ENCODE results near the gene ZEB2. TPM values are rescaled to one million over a fixed set of nuclear protein-coding genes. Genes with fewer than 3 reads are reported as not detected.

The ZEB2 gene
- total RNA-seq, 2 experiments from 2014 or later = 9.0 to 10.5 TPM

DNA sequence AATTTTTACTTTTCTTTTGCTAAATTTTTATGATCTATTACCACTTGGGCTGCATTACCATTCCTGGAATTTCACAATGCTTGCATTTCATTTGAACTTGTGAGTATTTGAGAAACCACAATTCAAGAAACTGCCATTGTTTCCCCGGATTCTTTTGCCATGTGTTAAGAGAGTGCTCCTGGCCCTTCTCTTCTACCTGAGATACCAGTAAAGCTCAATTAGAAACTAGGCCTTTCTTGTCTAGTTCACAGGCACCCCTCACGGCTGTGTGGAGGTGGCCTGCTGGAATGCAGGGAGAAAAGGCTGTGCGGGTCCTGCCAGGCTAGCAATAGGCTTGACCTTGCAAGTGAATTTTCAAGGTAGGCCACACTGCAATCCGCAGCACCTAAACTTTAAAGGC lies 40.8 kb downstream of the ZEB2 start:
- Mint-ChIP-seq H3K4me1 (peaks cover 6% of the 10 kb centered on the region), H3K36me3 (no peaks in the 10 kb centered on the region), H3K4me3 (no peak overlapping the region), H3K9me3 (no peaks in the 10 kb centered on the region), H3K27me3 (no peaks in the 10 kb centered on the region), H3K27ac (no peak overlapping the region)
- no peak for DNase-seq

DNA sequence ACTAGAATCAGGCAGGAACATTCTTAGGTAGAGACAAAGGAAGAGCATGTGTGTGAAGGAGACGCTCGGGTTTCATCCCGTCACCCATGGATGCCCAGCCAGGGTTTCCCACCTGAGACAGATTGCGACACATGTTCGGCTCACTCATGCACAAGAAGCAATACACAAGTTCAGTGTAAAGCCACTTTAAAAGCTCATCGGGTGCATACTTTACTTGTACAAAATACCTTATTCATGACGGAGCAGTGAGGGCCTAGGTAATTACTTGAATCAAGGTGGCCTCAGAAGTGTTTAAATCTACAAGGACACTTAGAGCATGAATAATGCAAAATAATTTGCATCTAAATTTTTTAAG lies 42.0 kb downstream of the ZEB2 start:
- Mint-ChIP-seq H3K4me1 (peaks cover 6% of the 10 kb centered on the region), H3K9me3 (no peaks in the 10 kb centered on the region), H3K36me3 (no peaks in the 10 kb centered on the region), H3K4me3 (no peak overlapping the region), H3K27ac (no peak overlapping the region), H3K27me3 (no peaks in the 10 kb centered on the region)
- DNase-seq = no peak

DNA sequence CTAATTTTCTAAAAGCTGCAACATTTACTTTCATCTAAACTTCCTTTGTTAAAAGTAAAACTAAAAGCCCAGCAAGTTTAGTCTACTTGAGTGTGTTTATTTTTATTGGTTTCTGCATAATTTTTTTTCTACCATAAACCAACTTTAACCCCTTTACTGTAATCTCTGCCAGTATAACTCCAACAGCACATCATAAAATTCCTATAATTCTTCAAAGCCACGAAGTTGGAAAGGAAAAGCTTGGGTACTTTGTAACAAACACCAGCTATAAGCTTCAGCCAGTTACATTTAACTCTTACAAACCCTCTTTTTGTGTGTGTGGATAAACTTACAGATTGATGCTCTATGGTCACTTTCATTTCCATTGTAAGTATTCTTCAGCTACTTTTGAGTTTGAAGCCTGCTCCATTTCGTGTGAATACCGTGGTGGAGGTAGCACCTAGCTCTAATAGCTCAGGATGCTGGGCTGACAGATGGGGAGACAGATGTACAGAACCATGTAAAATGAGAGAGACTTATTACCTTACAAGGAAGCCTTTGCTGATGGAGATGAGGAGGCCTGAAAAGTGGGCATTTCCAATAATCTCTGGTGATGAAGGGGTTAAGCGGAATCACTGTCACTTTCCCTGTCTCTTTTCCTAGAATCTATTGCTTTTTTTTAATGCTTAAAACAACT lies 42.5 kb downstream of the ZEB2 start:
- H3K36me3 Mint-ChIP-seq = no peaks in the 10 kb centered on the region
- H3K4me1 Mint-ChIP-seq = peaks cover 6% of the 10 kb centered on the region
- no peaks in the 10 kb centered on the region for H3K27me3 Mint-ChIP-seq
- no peak for DNase-seq
- H3K4me3 Mint-ChIP-seq = no peak overlapping the region
- H3K9me3 Mint-ChIP-seq = no peaks in the 10 kb centered on the region
- H3K27ac Mint-ChIP-seq = no peak overlapping the region

DNA sequence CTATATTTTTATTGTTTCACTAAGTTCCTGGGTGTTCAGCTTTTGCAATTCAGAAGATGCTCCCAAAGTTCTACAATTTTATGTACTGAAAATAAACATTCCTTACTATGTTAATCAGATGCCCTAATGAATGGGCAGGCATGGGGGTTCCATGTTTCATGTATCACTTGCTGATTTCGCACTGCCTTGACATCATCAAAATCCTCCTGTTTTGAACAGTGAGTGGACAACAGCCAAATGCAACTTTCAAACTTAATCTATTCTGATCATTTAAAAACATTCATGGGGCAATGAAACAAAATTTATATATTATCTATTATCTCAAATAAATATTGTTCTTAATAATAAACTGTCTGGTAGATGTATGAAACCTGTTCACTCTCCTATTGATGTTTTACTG lies 43.2 kb downstream of the ZEB2 start:
- Mint-ChIP-seq H3K9me3 (no peaks in the 10 kb centered on the region), H3K36me3 (no peaks in the 10 kb centered on the region), H3K27ac (no peak overlapping the region), H3K27me3 (no peaks in the 10 kb centered on the region), H3K4me1 (peaks cover 9% of the 10 kb centered on the region), H3K4me3 (no peak overlapping the region)
- no peak for DNase-seq

DNA sequence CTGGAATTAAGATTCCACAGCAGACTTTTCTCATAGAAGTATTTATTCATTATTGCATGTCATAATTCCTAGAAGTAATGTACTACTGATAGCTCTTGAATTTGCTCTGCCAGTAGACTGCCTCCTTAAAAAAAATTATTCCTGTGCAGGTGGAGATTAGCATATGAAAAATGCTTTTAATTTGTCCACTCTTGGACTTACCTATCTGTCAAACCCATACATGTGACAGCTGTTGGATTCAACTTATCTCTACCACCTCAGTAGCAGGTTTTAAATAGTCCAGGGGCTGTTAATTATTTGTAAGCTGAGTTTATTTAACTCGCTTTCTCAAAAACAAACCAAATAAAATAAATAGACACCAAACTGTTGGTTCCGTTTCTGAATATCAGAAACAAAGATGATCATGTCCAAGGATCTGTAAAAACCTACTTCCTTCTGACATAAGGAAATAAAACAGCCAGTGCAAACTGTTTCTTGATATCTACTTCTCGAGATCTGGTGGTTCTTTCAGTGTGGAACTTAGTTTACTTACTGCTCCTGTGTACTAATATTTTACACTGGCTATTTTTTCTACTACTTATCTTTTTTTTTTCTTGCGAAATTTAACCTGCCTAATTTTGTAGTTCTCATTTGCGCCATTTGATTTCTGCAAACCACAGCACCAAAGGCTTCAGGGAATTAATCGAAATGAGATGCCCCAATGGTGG lies 44.2 kb downstream of the ZEB2 start:
- Mint-ChIP-seq H3K36me3 (no peaks in the 10 kb centered on the region), H3K4me1 (peaks cover 19% of the 10 kb centered on the region), H3K9me3 (no peaks in the 10 kb centered on the region), H3K27me3 (no peaks in the 10 kb centered on the region), H3K27ac (no peak overlapping the region), H3K4me3 (no peak overlapping the region)
- no peak for DNase-seq

DNA sequence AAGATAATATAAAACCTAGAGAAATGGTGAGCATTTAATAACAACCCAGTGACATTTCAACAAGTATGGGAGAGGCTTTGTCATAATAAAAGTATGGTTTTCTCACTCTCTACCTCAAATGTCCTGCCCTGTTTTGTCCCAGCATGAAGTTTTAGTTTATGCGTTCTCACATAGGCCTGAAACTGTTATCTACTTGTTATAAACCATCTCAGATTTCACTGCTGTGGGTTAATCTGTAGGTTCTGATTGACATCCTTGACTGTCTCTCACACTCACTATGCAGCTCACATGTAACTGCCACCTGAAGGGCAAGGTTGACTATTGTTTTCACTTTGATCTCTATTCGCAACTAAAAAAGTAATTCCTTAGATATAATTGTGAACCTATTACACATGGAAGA lies 44.9 kb downstream of the ZEB2 start:
- no peaks in the 10 kb centered on the region for H3K36me3 Mint-ChIP-seq
- no peak for DNase-seq
- no peak overlapping the region for H3K27ac Mint-ChIP-seq
- no peak overlapping the region for H3K4me3 Mint-ChIP-seq
- no peaks in the 10 kb centered on the region for H3K9me3 Mint-ChIP-seq
- H3K27me3 Mint-ChIP-seq = no peaks in the 10 kb centered on the region
- H3K4me1 Mint-ChIP-seq = peaks cover 19% of the 10 kb centered on the region

DNA sequence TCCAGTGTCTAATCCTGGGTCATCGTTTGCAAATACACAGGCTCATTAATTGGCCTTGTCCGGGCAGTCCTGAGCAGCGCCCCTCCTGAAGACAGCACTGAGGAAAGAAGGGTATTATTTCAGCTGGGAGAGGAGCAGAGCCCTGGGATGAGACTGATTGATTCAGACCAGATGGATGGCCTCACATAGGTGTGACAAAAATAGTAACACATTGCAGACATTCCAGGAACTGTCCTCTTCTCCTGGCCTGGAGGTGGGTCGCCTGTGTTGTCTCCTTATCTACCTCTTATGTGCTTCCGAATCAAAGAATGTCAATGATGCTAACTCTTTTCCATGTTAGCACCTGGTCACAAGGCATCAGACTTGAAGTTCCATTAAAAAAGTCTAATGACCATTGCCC lies 45.9 kb downstream of the ZEB2 start:
- Mint-ChIP-seq H3K36me3 (no peaks in the 10 kb centered on the region), H3K4me3 (no peak overlapping the region), H3K27ac (no peak overlapping the region), H3K27me3 (no peaks in the 10 kb centered on the region), H3K9me3 (no peaks in the 10 kb centered on the region), H3K4me1 (peaks cover 19% of the 10 kb centered on the region)
- DNase-seq = no peak

DNA sequence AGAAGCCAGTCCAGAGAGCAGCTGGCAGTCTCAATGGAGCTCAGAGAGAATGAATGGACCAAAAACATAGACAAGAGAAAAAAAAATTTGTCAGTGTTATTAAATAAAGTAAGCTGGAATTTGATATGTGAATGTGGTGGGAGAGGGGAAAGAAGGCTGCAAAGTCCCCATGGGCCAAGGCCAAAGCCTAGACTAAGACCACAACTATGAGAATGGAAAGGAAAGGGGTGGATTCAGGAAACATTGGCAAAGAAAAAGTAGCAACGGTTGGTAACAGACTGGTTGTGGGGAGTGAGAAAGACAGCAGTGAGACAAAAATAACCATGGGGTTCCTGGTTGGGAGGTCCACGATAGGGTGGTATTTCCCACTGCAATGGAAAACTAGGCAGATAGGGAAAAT lies 47.0 kb downstream of the ZEB2 start:
- Mint-ChIP-seq H3K9me3 (no peaks in the 10 kb centered on the region), H3K27me3 (no peaks in the 10 kb centered on the region), H3K4me1 (peaks cover 19% of the 10 kb centered on the region), H3K36me3 (no peaks in the 10 kb centered on the region), H3K27ac (no peak overlapping the region), H3K4me3 (no peak overlapping the region)
- no peak for DNase-seq

DNA sequence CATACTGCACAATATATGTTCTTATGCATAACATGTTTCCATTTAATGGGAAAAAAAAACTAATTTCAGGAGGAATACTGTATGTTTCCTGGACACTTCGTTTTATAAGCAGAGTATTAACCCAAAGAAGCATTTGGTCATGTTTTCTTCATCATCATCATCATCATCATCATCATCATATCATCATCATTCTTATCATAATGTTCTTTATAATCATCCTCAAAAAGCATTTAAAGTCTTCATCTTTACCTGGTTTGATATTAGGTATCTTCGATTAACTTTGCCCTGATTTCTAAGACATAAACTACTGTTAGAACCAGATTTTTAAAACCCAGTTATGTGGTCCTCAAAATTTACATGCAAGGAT lies 47.9 kb downstream of the ZEB2 start:
- H3K27ac Mint-ChIP-seq = no peak overlapping the region
- no peaks in the 10 kb centered on the region for H3K9me3 Mint-ChIP-seq
- H3K27me3 Mint-ChIP-seq = no peaks in the 10 kb centered on the region
- DNase-seq = no peak
- H3K36me3 Mint-ChIP-seq = no peaks in the 10 kb centered on the region
- peaks cover 19% of the 10 kb centered on the region for H3K4me1 Mint-ChIP-seq
- H3K4me3 Mint-ChIP-seq = no peak overlapping the region

DNA sequence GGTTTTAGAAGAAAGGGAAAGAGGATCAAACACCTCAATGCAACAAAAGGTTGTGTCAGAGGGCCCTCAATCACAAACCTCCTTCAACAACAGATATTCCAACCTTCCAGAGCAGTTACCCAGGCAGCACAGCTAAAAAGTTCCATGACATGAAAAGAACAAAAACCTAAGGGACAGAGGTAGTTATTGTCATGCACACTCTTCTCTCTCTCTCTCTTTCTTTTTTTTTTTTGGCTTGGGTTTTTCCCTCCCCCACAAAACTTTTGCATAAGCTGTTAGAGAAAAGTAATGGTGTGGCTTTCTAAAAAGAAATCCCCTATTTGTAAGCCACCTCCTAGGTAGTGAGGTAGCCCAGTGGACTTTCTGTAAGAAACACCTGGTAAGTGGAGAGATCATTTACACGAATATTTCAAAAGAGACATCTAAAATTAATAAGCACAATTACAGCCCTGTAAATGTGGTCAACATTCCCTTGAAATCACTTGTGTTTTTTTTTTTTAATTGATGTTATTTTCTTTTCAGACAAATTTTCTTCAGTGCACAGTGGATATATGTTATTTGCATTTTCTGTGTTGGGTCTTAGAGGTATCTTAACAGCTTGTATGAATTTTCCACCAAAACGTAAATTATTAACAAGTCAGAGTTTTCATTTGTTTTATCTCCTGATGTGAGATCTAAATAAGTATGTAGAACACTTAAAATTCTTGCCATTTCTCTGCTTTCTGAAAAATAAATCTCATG lies 48.4 kb downstream of the ZEB2 start:
- H3K4me3 Mint-ChIP-seq = no peak overlapping the region
- peak overlapping the region; percentile 12 for H3K27ac Mint-ChIP-seq
- no peak for DNase-seq

DNA sequence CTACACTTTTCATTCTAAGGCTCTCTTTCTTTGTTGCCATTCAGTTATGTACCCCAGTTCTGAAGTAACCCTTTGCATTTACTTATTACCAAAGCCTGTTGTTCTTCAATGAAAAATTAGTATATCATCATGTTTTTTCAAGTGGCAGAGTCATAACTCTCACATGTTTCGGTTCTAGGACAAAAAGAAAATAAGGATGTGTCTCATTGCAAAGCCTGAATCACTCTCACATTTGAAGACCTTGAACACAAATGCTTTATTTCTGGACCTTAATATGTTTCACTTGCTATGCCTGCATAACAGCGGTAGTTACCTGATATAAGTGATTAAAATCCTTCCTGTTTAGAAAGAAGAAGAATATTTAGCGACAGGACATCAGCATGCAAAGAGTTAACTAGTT lies 49.1 kb downstream of the ZEB2 start:
- no peak overlapping the region for H3K4me3 Mint-ChIP-seq
- H3K27me3 Mint-ChIP-seq = no peaks in the 10 kb centered on the region
- H3K9me3 Mint-ChIP-seq = no peaks in the 10 kb centered on the region
- H3K27ac Mint-ChIP-seq = no peak overlapping the region
- no peak for DNase-seq
- peaks cover 18% of the 10 kb centered on the region for H3K4me1 Mint-ChIP-seq
- no peaks in the 10 kb centered on the region for H3K36me3 Mint-ChIP-seq

More for the DNA sequence above, 48.4 kb downstream of the ZEB2 start:
- no peaks in the 10 kb centered on the region for H3K36me3 Mint-ChIP-seq
- no peaks in the 10 kb centered on the region for H3K9me3 Mint-ChIP-seq
- no peaks in the 10 kb centered on the region for H3K27me3 Mint-ChIP-seq
- peaks cover 19% of the 10 kb centered on the region for H3K4me1 Mint-ChIP-seq

DNA sequence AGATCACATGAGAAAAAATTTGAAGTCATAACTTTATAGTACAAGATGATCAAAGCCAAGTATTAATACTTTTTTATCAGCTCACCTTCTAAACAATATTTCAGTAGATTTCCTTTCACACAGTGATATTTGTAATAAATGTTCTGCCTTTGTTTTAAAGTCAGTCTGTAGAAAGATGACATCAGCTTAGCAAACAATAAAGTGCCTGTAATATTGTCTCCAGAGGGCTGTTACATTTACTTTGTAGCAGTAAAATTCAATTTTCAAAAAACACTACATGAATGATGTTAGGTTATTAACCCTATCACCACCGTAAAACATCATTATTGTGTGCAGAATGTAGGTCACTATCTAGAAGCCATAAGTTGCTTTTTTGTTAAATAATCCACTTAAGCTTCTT lies 49.6 kb downstream of the ZEB2 start:
- Mint-ChIP-seq H3K36me3 (no peaks in the 10 kb centered on the region), H3K4me1 (peaks cover 18% of the 10 kb centered on the region), H3K9me3 (no peaks in the 10 kb centered on the region), H3K27ac (no peak overlapping the region), H3K4me3 (no peak overlapping the region), H3K27me3 (no peaks in the 10 kb centered on the region)
- DNase-seq = no peak

DNA sequence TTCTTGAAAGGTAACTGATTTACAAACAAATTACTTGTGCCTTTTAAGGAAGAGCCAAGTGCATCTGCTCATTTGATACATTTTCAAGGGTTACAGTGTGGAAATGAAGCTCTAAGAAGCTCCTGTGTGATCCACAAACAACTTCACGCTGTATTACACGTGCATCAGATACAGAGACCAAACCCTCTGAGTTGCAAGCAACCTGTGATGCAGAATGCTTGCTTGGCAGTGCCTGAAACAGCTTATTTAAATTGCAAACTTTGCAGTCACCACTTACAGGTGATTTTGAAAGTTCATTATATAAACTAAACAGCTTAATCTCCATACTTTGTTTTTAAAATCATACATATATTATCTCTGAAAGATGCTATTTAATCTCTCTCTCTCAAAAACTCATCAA lies 50.1 kb downstream of the ZEB2 start:
- Mint-ChIP-seq H3K4me1 (peaks cover 14% of the 10 kb centered on the region), H3K36me3 (no peaks in the 10 kb centered on the region), H3K27me3 (no peaks in the 10 kb centered on the region), H3K4me3 (no peak overlapping the region), H3K9me3 (no peaks in the 10 kb centered on the region), H3K27ac (no peak overlapping the region)
- DNase-seq = no peak

DNA sequence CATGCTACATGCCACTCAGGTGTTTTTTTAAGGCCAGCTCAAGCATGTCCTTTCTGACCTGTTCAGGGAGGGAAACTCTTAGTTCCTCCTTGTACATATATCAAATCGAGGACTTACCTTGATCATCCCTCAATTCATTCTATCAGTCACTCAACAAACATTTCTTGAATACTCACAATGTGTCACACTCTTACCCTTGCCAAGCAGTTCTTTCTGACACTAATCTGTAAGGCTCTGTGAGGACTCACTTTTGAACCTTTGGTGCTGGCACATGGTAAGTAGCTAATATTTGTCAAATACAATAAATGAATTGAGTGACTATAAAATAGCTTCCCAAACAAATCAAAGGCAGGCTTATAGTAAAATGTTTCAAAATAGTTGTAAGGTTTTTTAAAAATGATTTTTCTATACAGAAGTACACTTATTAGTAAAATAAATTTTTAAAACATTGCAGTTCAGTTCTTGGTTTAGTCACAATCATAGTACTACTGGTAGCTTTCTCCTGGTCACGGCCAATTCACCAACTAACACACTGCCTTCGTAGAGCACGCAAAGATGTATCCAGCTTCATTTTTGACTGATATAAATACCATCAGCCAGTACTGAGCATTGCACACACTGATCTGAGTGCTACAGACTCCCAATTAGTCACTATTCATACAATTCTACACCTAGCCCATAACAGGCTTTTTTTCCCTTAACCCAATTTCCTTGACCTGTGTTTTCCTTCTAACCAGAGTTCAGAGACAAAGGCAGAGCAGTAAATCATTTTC lies 50.9 kb downstream of the ZEB2 start:
- peaks cover 13% of the 10 kb centered on the region for H3K4me1 Mint-ChIP-seq
- DNase-seq = no peak
- no peak overlapping the region for H3K4me3 Mint-ChIP-seq
- no peaks in the 10 kb centered on the region for H3K9me3 Mint-ChIP-seq
- no peaks in the 10 kb centered on the region for H3K36me3 Mint-ChIP-seq
- H3K27me3 Mint-ChIP-seq = no peaks in the 10 kb centered on the region
- H3K27ac Mint-ChIP-seq = no peak overlapping the region

DNA sequence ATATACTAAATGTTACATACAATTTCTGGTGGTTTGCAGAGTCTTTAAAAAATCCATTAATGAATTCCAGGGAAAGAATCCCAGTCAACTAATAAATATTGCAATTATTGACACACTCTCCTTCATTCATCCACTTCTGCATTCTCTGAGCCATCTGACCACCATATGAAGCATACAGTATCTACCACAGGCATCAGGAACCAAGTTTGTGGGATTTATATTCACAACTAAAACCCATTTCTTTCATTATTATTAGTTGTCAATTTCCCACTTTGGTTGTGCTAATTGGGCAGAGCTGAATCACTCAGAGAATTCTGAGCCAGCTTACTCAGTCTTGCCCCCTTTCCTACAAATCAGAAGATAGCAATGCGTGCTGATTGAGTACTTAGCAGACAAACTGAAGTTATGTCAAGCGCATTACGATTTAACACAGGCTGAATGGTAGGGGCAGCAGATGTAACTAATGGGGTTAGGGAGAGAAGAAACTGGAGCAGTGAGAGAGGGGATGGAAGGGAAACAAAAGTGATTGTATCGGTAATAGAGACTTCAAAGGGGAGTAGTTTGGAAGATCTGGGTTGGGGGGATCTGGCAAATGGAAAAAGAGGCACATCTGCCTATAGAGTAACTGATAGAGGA lies 52.3 kb downstream of the ZEB2 start:
- H3K4me3 Mint-ChIP-seq = no peak overlapping the region
- H3K36me3 Mint-ChIP-seq = no peaks in the 10 kb centered on the region
- no peaks in the 10 kb centered on the region for H3K9me3 Mint-ChIP-seq
- no peak for DNase-seq
- peaks cover 13% of the 10 kb centered on the region for H3K4me1 Mint-ChIP-seq
- H3K27me3 Mint-ChIP-seq = no peaks in the 10 kb centered on the region
- H3K27ac Mint-ChIP-seq = no peak overlapping the region

Measured in activated naive CD8-positive, alpha-beta T cell treated with anti-CD3 and anti-CD28 coated beads for 36 hours (primary cell).